Umbilical cord (tissue), 2 donors: ENCODE data around the gene KLHL36. TPM values are rescaled to one million over a fixed set of nuclear protein-coding genes. Genes with fewer than 3 reads are reported as not detected.
A peak's percentile ranks its signal among the peaks of the same experiment; 100 is the strongest.

Source experiments
- DNase-seq: peaks from one replicate; pipeline ENCODE4 v3.0.0-alpha.2; 2015; ENCODE audit warnings: low spot score
- total RNA-seq: library from RNA; depleted of rRNA; stranded (reverse); fragments of >200 nt; gene quantifications from one replicate; pipeline ENCODE4 v1.2.3, GENCODE V29; 2014; ENCODE audit warnings: low replicate concordance; ENCODE audit not compliant: insufficient read depth

KLHL36 gene
- total RNA-seq, 1 donor from 2014 or later: 60.2 TPM

- no peak for DNase-seq
Measured at GRCh38 chr16:84641643-84642358, 6.5 kb upstream of the KLHL36 start.

DNA sequence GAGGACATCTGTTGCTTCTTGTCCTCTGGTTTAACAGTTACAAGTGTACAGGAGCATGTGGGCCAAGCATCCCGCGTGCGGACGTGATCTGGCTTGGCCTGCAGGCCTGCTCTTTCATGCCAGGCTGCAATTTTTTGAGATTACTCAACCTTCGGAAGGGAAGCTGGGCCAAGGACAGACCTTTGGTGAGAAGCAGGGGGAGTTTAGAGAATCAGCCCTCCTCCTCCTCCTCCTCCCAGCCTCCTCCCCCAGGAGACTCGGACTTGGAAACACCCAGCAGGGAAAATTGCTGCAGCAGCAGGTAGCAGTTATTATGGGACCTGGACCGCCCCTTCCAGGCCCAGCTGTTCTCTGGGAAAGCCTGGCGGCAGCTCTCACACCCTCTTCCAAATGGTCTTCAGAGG is 5.1 kb upstream of the KLHL36 start:
- DNase-seq: peak; percentile 96

- DNase-seq: peak; percentile 47
Measured at GRCh38 chr16:84643674-84644073, 4.6 kb upstream of the KLHL36 start.

- no peak for DNase-seq
Measured at GRCh38 chr16:84648595-84649510, 542 bp downstream of the KLHL36 start.

DNA sequence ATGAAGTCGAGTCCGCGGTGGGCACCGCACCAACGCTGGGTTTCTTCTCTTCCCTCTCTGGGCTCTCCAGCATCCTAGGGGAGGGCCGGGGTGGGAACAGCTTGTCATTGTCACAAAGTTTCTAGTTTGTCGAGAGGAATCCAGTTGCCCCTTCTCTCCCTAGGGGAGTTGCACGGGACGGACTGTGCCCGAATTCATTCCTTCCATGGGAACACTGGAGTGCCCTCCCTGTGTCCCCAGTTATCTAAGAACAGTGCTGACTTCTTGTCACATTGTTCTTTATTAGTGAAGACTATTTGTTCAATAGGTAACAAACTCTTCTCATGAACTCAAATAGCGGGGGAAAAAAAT is 1.2 kb downstream of the KLHL36 start:
- no peak for DNase-seq

- no peak for DNase-seq
Measured at GRCh38 chr16:84650062-84650991, 2.0 kb downstream of the KLHL36 start.

GRCh38 chr16:84652566-84652965 is 4.3 kb downstream of the KLHL36 start:
- DNase-seq: no peak

DNA sequence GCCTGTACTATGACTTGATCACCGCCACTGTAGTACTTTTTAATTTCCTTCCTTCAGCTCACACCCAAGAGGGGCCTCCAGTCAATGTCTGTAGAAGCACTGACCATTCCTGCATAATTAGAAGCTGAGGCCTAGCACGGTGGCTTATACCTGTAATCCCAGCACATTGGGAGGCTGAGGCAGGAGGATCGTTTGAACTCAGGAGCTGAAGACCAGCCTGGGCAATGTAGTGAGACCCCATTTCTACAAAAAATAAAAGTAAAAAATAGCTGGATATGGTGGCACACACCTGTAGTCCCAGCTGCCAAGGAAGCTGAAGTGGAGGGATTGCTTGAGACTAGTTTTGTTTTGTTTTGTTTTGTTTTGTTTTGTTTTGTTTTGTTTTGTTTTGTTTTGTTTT is 5.9 kb downstream of the KLHL36 start:
- no peak for DNase-seq

- no peak for DNase-seq
Measured at GRCh38 chr16:84654998-84655397, 6.7 kb downstream of the KLHL36 start.

GRCh38 chr16:84656649-84657048 is 8.3 kb downstream of the KLHL36 start:
- DNase-seq: no peak

GRCh38 chr16:84657229-84657837 is 9.0 kb downstream of the KLHL36 start:
- no peak for DNase-seq

DNA sequence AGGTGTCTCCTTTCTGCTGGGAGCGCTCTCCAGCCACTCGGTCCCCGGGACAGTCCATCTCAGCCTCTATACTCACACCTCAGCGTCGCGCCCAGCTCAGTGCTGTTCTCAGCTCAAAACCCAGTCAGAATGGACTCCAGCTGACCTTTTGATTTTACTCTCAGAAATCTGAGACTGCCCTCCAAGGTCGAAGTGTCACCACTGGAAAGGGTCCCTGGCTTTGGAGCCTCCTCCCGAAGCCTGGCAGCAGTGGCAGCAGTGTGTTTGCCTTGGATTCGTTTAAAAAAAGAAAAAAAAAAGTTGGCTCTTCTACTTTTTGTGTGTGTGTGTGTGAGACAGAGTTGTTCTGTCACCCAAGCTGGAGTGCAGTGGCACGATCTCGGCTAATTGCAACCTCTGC is 10.4 kb downstream of the KLHL36 start:
- no peak for DNase-seq

GRCh38 chr16:84659656-84660300 is 11.5 kb downstream of the KLHL36 start:
- no peak for DNase-seq

- no peak for DNase-seq
Measured at GRCh38 chr16:84660973-84661372, 12.7 kb downstream of the KLHL36 start.

GRCh38 chr16:84661418-84662060 is 13.2 kb downstream of the KLHL36 start:
- no peak for DNase-seq

DNA sequence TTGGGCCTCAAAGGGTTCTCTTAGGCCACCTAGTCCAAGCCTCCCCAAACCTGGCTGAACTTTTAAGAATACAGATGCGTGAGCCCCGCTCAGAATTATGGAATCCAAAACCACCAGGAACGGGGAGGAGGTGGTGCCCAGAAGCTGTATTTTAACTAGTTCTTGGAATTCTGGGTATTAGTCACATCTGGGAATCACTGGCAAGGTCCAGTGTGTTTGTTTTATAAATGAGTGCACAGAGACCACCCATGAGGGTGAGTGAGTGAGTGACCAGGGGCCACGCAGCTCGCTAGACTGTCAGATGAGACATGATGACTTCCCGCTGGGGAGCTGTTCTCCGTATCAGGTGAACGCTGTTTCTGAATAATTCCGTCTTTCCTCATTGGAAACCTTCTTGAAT is 14.2 kb downstream of the KLHL36 start:
- no peak for DNase-seq

GRCh38 chr16:84663433-84664101 is 15.3 kb downstream of the KLHL36 start:
- no peak for DNase-seq

GRCh38 chr16:84665359-84665758 is 17.0 kb downstream of the KLHL36 start:
- no peak for DNase-seq

DNA sequence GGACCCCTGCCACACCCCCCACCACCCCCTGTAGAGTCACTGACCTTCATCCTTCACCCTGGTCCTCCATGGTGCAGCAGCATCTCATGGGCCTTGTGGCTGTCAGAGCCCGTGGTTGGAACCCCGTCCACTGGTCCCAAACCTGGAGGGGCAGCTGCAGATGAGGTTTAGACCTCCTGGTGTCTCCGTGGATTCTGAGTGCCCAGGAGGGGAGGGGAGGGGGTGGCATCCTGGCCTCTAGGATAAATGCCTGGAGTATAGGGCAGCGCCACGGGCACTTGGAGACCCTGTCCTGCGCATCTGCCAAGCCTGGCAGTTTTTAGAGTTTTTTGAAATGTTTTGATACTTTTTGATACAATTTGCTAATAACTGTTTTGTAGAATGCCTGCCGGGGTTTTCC is 17.5 kb downstream of the KLHL36 start:
- no peak for DNase-seq
